Heart left ventricle (tissue), 16 donors: ENCODE results near the gene PDGFRA. TPM values are rescaled to one million over a fixed set of nuclear protein-coding genes. Genes with fewer than 3 reads are reported as not detected.

Experiments
- ATAC-seq, 4 donors: fragments of 200-7000 bp; cut with Tn5 transposase; one replicate each; pipeline ENCODE4 v1.9.1; 2020 to 2022; ENCODE audit warnings: moderate library complexity in 4 of 4, mild to moderate bottlenecking in 3 of 4, moderate number of reproducible peaks in 1 of 4
- DNase-seq, 5 donors: peaks; one replicate each; pipeline ENCODE4 v3.0.0-alpha.2; 2020
- H3K27ac ChIP-seq, 12 donors: fragments of 200-600 bp; sonication (generic) in 4 of 12; one replicate each; pipeline versions ENCODE4 v1.5.0 to v1.8.0; 2016 to 2022; ENCODE audit warnings: mild to moderate bottlenecking in 2 of 12
- H3K27me3 ChIP-seq, 9 donors: fragments of 200-600 bp; sonication (generic) in 2 of 9; one replicate each; pipeline versions ENCODE4 v1.5.1 to v1.8.0; 2016 to 2022; ENCODE audit warnings: mild to moderate bottlenecking in 3 of 9
- H3K36me3 ChIP-seq, 9 donors: fragments of 200-600 bp; sonication (generic) in 2 of 9; one replicate each; pipeline versions ENCODE4 v1.5.0 to v1.8.0; 2018 to 2022; ENCODE audit warnings: mild to moderate bottlenecking in 2 of 9
- H3K4me1 ChIP-seq, 12 donors: fragments of 200-600 bp; sonication (generic) in 4 of 12; one replicate each; pipeline versions ENCODE4 v1.5.0 to v1.8.0; 2016 to 2022; ENCODE audit warnings: mild to moderate bottlenecking in 3 of 12
- H3K4me3 ChIP-seq, 12 donors: fragments of 200-600 bp; sonication (generic) in 4 of 12; one replicate each; pipeline versions ENCODE4 v1.5.0 to v1.8.0; 2017 to 2022; ENCODE audit warnings: mild to moderate bottlenecking in 9 of 12, moderate library complexity in 4 of 12
- H3K9me3 ChIP-seq, 12 donors: fragments of 200-600 bp; sonication (generic) in 4 of 12; one replicate each; pipeline versions ENCODE4 v1.5.0 to v1.8.0; 2016 to 2022; ENCODE audit warnings: mild to moderate bottlenecking in 1 of 12
- POLR2A ChIP-seq, 2 donors: fragments of 450-650 bp; IDR thresholded peaks; one replicate each; pipeline ENCODE4 v1.6.1; 2017; ENCODE audit warnings: antibody characterized with exemption in 2 of 2, mild to moderate bottlenecking in 2 of 2, moderate library complexity in 2 of 2
- WGBS, 4 donors: extraction: QIAGEN DNeasy Blood & Tissue Kit in 2 of 4; methylation state at CpG; one replicate each; pipeline versions ENCODE4 v1.1.5 to v1.1.7; 2013 to 2018; 5-methylcytosine and 5-hydroxymethylcytosine counted together
- intact Hi-C, 10 donors: fragments of 100-400 bp; cut with DNase I; formaldehyde crosslinking; loops; one replicate each; pipeline versions ENCODE4 v1.11.1 to v1.14.2; 2022
- polyA plus RNA-seq, 2 donors: library from polyadenylated mRNA; stranded (reverse); fragments of 200-250 nt; gene quantifications; one replicate each; pipeline ENCODE4 v1.2.3, GENCODE V29; 2013
- total RNA-seq, 9 donors: library from RNA; depleted of rRNA in 2 of 9; stranded (reverse); fragments of >200 nt in 2 of 9; fragmentation: NEBNext Ultra II Directional in 3 of 9; extraction: Animal tissue kit (Norgen Biotek cat#: 25700) in 3 of 9; gene quantifications; one replicate each; pipeline versions ENCODE4 v1.1.0 to v1.2.4, GENCODE V29; 2016 to 2023
- TF ChIP-seq, protein P1 (sequence below), 12 donors: fragments of 200-600 bp; sonication (generic) in 4 of 12; IDR thresholded peaks; one replicate each; pipeline versions ENCODE4 v1.5.0 to v1.8.0; 2018 to 2022; ENCODE audit warnings: antibody characterized with exemption in 12 of 12, mild to moderate bottlenecking in 5 of 12
- donor health status: ischemic (EF 13 %, LVEDD 7.1; RV severe dilation, severe dysfunction).
- donor health status: healthy with polysubstance abuse.
- donor health status: DM: no; HTN: yes; CAD: no.
- donor health status: DM: no; HTN: no; CAD: no.
- donor health status: ischemic (EF 25% LVEDD 6.9; RV normal size, moderate dysfunction).
- donor health status: ischemic (EF 25% LVEDD 5.7; RV mildly dilated, moderate dysfunction).
- donor health status: healthy.
- donor health status: DM: yes; HTN: yes; CAD: no.
- donor health status: ischemic (EF 35%, LVEDD 5.7; RV mildly dilated, moderate dysfunction).
- donor health status: nonischemic (EF 11% LVEDD 7.7; RV severe dilation, severe dysfunction).
- donor health status: DM: yes; HTN: yes; CAD: no.
- donor health status: PGD.
- donor health status: ischemic (EF 29% LVEDD 5.4; RV normal size, mild dysfunction).
- donor health status: nonischemic (EF 23%, LVEDD 6.1; RV moderate dilation, normal function).

PDGFRA gene
- total and polyA plus RNA-seq, 11 donors, result 4.3 to 58.1 (median 18.9) TPM

DNA sequence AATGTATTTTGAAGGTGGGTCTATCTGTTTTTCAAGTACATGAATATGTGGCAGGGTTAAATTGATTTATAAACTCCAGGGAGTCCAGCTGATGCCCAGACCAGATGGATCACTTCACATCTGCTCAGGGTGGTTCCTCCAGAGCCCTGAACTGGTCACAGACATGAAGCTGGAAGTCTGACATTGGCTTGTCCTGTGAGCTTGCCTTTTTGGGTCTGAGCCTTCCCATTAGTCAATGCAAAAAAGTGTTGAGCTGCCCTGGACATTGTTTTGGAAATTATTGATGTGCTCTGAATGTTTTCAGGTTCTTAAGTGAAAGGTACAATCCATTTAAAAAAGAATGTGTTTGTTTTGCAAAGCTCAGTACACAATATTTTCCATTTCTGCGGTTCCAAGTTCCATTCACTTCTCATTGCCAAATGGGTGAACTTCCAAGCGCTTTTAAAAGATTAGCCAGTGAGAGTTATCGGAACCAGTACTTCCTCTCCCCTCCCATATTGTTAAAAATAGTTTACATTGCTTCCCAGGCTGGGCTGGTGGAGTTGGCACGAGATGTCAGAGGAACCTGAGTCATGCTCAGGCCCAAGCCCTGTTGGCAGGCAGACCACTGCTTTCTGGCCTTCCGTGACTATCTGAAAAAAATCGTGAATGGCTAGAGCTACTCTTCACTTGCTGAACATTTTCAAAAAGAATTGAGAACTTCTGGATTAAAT lies 52.1 kb downstream of the PDGFRA start:
- DNase-seq, result peak; percentile 83 to 91 (median 87)
- H3K9me3 ChIP-seq, result peaks cover 0 to 16% (median 10%) of the 10 kb centered on the region in 12 donors
- no peaks in the 10 kb centered on the region for H3K27me3 ChIP-seq
- ATAC-seq, result peak; percentile 94 to 97 (median 96)
- H3K4me1 ChIP-seq, result peaks cover 5 to 47% (median 37%) of the 10 kb centered on the region in 12 donors
- H3K4me3 ChIP-seq, result no peak overlapping the region
- H3K36me3 ChIP-seq, result peaks cover 0 to 25% (median 0%) of the 10 kb centered on the region in 9 donors
- intact Hi-C loops, result no loop called here
- peak overlapping the region; percentile 54 to 90 (median 74) for H3K27ac ChIP-seq
- TF ChIP-seq POLR2A (IDR thresholded peaks at IDR 0.05), result no peak
- TF ChIP-seq, protein P1, sequence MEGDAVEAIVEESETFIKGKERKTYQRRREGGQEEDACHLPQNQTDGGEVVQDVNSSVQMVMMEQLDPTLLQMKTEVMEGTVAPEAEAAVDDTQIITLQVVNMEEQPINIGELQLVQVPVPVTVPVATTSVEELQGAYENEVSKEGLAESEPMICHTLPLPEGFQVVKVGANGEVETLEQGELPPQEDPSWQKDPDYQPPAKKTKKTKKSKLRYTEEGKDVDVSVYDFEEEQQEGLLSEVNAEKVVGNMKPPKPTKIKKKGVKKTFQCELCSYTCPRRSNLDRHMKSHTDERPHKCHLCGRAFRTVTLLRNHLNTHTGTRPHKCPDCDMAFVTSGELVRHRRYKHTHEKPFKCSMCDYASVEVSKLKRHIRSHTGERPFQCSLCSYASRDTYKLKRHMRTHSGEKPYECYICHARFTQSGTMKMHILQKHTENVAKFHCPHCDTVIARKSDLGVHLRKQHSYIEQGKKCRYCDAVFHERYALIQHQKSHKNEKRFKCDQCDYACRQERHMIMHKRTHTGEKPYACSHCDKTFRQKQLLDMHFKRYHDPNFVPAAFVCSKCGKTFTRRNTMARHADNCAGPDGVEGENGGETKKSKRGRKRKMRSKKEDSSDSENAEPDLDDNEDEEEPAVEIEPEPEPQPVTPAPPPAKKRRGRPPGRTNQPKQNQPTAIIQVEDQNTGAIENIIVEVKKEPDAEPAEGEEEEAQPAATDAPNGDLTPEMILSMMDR (IDR thresholded peaks at IDR 0.05), result no peak
- 2 to 6% (median 4%) methylated on average over 6 of the region's 6 CpGs for WGBS, 4 donors

DNA sequence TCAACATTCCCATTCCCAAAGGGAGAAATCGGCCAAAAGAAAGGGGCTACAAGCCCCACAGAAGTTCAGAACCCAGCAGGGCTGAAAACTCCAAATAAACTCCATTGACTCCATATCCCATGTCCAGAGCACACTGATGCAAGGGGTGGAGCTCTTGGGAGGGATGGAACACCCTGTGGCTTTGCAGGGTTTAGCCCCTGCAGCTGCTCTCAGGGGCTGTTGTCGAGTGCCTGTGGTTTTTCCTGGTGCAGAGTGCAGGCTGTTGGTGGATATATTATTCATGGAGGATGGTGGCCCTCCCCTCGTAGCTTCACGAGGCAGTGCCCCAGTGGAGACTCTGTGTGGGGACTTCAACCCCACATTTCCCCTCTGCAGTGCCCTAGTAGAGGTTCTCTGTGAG lies 53.7 kb downstream of the PDGFRA start:
- ATAC-seq, result no peak

DNA sequence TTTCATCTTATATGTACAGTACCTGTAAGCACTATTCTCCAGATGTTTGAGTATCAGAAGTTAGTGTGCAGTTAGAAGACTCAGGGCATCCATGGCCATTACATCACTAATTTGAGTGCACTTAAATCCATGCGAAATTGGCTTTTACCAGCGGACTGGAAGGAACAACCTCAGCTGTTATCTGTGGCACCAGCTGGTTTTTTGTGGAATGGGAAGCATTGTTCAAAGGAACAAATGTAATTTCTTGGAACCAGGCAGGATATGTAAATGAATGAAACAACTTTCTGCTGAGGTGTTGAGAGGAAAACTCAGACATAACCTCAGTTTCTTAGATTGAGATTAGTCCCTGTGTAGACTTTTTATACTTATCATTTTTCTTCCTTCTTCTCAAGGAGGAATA lies 60.2 kb downstream of the PDGFRA start:
- intact Hi-C loops, result no loop called here
- 63 to 89% (median 69%) methylated on average over 2 of the region's 2 CpGs for WGBS, 4 donors
- Histone ChIP-seq H3K27me3 (no peaks in the 10 kb centered on the region), H3K36me3 (peaks cover 0 to 76% (median 0%) of the 10 kb centered on the region in 9 donors), H3K27ac (no peak overlapping the region), H3K4me1 (peaks cover 0 to 5% (median 0%) of the 10 kb centered on the region in 12 donors), H3K9me3 (peaks cover 0 to under 1% (median 0%) of the 10 kb centered on the region in 12 donors), H3K4me3 (no peak overlapping the region)
- ATAC-seq, result no peak
- no peak for DNase-seq
- TF ChIP-seq, protein P1 (IDR thresholded peaks at IDR 0.05), result no peak
- TF ChIP-seq POLR2A (IDR thresholded peaks at IDR 0.05), result no peak

More for the DNA sequence above, 53.7 kb downstream of the PDGFRA start:
- no peaks in the 10 kb centered on the region for H3K27me3 ChIP-seq
- H3K27ac ChIP-seq, result no peak overlapping the region
- H3K4me3 ChIP-seq, result no peak overlapping the region
- intact Hi-C loops, result loop anchor here in 1 of 10 donors (2.0 kb wide), 1 partner anchor 14 kb away; no protein-coding TSS in a partner anchor
- peaks cover 0 to 16% (median 10%) of the 10 kb centered on the region in 12 donors for H3K9me3 ChIP-seq
- peaks cover 0 to 41% (median 0%) of the 10 kb centered on the region in 9 donors for H3K36me3 ChIP-seq
- DNase-seq, result no peak
- TF ChIP-seq, protein P1 (IDR thresholded peaks at IDR 0.05), result no peak
- no peak for TF ChIP-seq POLR2A (IDR thresholded peaks at IDR 0.05)
- 95 to 99% (median 96%) methylated on average over 4 of the region's 4 CpGs for WGBS, 4 donors
- peaks cover 0 to 31% (median 21%) of the 10 kb centered on the region in 12 donors for H3K4me1 ChIP-seq

DNA sequence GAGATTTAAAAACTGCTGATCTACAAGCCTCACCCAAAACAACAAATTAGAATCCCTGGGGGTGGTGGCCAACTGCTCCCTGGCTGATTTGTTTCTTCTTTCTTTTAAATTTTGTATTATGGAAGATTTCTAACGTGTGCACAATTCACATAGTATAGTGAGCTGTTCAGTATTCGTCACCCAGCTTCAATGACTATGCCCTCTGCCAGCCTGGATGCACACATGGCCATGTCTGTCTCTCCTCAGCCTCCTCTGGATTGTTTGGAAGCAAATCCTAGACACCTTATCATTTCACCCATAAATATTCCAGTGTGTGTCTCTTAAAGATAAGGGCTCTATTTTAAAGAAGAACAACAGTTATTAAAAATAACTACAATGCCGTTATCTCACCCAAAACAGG lies 61.9 kb downstream of the PDGFRA start:
- Histone ChIP-seq H3K4me1 (peaks cover 0 to 8% (median 0%) of the 10 kb centered on the region in 12 donors), H3K9me3 (no peaks in the 10 kb centered on the region), H3K4me3 (no peak overlapping the region), H3K36me3 (peaks cover 0 to 74% (median 0%) of the 10 kb centered on the region in 9 donors), H3K27me3 (no peaks in the 10 kb centered on the region), H3K27ac (no peak overlapping the region)
- DNase-seq (no peak), ATAC-seq (peak in 2 of 4 donors; percentile 58)
- intact Hi-C loops, result no loop called here
- 53 to 70% (median 59%) methylated on average over 3 of the region's 3 CpGs for WGBS, 4 donors
- TF ChIP-seq POLR2A (IDR thresholded peaks at IDR 0.05), result no peak
- TF ChIP-seq, protein P1 (IDR thresholded peaks at IDR 0.05), result no peak
